GM03348 (cell line): ENCODE results near the gene SCPEP1.
"Not testable (repeated sequence)": the region's sequence is repeated elsewhere in the genome, so short reads cannot be mapped to it uniquely, and the experiment has no call there.

Source experiments
- DNase-seq: peaks from one replicate; pipeline ENCODE4 v3.0.0; 2012; ENCODE audit warnings: low spot score

Gene SCPEP1, protein sequence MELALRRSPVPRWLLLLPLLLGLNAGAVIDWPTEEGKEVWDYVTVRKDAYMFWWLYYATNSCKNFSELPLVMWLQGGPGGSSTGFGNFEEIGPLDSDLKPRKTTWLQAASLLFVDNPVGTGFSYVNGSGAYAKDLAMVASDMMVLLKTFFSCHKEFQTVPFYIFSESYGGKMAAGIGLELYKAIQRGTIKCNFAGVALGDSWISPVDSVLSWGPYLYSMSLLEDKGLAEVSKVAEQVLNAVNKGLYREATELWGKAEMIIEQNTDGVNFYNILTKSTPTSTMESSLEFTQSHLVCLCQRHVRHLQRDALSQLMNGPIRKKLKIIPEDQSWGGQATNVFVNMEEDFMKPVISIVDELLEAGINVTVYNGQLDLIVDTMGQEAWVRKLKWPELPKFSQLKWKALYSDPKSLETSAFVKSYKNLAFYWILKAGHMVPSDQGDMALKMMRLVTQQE

DNA sequence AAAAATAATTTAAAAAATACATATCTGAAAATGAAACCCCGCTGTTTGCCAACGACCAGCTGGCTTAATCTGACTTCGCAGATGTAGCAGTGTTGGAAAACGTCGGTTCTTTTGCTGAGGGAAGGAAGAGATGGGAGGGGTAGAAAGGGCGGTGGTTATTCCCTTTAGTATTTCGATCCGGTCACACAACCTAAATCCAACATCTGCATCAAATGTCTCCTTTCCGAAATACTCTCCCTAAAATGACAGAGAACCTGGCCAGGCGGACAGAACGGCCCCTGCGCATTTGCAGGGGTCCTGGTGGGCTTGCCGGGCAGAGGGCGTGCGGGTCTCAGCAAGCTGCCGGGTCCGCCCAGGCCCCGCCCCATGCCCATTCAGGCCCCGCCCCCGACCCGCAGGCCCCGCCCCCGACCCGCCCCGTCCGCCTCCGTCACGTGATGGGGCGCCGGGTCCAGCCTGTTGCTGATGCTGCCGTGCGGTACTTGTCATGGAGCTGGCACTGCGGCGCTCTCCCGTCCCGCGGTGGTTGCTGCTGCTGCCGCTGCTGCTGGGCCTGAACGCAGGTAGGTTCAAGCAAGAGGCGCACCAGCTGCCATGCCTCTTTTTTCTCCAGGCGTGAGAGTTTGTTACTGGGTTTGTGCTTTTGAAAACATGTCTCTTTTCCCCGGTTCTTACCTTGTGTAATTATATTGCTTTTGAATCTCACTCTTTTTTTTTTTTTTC is at the start of gene SCPEP1:
Gene SCPEP1 (plus strand): TSS at position 459 of the 723 bp plus-strand sequence. CDS start 29 bp downstream, at position 488.
- peak; percentile 98 for DNase-seq

- DNase-seq, result no peak
Measured at GRCh38 chr17:56928586-56928985, 49.3 kb upstream of the SCPEP1 start.

DNA sequence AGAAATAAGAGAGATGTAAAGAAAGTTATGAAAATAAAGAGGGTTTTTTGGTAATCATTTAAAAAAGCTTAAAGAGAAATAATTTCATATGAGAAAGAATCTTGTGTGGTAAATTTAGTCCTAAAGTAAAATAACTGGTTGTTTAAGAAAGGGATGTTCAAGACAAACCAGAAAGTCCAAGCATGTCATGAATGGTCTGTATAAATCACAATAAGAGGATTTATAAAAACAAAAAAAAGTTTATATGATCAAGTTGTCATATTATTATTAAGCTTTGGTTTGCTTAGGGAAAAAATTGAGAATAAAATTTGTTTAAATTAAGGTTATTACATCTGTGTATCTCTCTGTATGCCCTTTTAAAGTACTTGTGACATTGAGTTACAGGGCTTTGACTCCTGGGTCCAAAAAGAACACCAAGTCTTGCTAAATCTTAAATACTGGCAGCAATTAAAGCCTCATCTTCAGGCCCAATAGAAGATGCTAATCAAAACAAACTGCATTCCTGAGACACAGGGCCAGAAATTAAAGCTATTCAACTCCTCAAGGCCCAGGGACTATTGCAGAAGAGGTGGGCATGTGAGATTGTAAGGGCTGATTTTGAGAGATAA is 48.5 kb upstream of the SCPEP1 start:
- DNase-seq, result no peak

GRCh38 chr17:56930739-56931337 is 47.1 kb upstream of the SCPEP1 start:
- no peak for DNase-seq

DNA sequence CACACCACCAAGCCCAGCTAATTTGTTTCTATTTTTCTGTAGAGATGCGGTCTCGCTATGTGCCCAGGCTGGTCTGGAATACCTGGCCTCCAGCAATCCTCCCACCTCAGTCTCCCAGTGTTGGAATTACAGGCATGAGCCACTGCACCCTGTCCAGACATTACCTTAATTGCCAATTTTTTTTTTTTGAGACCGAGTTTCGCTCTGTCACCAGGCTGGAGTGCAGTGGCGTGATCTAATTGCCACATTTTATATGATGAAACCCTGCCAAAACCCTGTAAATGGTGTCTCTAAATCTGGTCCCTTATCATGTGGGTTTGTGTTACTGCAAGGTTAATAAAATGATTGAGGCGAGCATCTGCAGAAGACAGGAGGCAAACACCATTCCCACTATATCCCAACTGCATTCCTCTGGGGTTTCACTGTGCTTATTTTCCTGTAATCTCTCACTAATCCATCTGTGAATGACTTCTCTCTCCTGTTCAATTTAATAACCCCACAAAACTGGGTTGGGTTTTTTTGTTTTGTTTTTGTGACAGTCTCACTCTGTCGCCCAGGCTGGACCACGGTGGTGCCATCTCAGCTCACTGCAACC is 44.7 kb upstream of the SCPEP1 start:
- no peak for DNase-seq

GRCh38 chr17:56933868-56934267 is 44.1 kb upstream of the SCPEP1 start:
- no peak for DNase-seq

- DNase-seq, result no peak
Measured at GRCh38 chr17:56934280-56934679, 43.7 kb upstream of the SCPEP1 start.

- no peak for DNase-seq
Measured at GRCh38 chr17:56935461-56935860, 42.5 kb upstream of the SCPEP1 start.

DNA sequence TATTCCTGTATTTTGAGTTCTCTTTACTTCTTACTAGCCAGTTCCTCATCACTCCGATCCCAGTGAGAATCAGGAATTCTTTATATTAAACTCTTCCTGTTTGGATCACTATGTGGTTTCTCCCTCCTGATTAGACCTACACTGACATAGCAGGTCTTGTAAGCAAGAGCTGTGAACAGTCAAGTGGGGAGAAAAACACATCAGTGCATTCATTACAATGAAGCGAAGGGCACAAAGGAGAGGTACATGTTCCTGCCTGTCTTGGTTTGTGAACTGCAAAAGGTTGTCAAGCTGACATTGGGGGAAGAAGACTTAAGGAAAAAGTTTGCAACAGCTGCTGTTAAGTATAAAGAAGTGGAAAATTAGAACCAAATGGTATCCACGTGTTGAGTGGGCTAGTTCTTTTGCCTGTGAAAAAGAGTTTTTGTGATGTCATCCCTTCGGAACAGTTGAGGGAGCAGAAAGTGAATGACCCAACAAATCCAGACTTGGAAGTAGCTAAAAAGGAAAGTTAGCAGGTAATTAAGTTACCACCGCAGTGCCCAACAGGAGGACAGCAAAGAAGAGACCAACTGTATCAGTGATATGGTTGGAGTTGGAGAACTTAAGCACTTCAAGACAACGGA is 41.1 kb upstream of the SCPEP1 start:
- no peak for DNase-seq

DNA sequence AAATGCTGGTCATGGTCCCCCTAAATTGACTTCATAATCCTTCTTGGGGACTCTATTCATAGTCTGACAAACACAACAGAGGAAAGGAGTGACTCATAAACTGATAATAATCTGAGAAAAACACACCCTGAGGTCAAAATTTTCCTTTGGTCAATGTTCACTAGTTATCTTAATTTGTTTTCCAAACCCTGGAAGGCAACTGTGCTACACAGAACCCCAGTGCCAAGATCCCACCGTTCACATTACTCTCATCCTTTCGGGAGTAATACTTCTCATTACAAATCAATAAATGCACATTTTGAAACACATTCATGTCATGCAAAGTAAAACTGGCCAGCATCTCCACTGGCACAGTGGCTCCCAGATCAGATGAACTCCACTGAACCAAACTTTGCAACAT is 40.2 kb upstream of the SCPEP1 start:
- no peak for DNase-seq

- not testable (repeated sequence) for DNase-seq
Measured at GRCh38 chr17:56938206-56938605, 39.7 kb upstream of the SCPEP1 start.

DNA sequence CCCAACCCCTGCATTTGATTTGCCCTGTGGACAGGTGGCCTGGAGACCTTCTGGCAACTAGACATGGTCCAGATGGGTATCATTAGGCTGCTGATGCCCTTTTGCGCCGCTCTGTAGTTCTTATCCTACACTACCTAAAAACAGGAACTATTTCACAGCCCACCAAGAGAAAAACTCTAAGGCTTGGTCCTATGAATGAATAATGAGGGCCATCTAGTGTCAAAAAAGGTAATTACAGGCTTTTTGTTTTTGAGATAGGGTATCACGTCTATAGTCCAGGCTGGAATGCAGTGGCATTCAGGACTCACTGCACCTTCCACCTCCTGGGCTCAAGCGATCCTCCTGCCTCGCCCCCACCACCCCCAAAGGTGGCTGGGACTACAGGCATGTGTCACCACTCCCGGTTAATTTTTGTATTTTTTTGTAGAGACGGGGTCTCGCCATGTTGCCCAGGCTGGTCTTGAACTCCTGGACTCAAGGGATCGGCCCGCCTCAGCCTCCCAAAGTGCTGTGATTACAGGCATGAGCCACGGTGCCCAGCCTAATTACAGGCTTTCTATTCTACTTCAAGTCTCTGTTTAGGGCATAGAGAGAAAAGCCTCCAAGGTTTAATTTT is 38.0 kb upstream of the SCPEP1 start:
- peak; percentile 70 for DNase-seq

DNA sequence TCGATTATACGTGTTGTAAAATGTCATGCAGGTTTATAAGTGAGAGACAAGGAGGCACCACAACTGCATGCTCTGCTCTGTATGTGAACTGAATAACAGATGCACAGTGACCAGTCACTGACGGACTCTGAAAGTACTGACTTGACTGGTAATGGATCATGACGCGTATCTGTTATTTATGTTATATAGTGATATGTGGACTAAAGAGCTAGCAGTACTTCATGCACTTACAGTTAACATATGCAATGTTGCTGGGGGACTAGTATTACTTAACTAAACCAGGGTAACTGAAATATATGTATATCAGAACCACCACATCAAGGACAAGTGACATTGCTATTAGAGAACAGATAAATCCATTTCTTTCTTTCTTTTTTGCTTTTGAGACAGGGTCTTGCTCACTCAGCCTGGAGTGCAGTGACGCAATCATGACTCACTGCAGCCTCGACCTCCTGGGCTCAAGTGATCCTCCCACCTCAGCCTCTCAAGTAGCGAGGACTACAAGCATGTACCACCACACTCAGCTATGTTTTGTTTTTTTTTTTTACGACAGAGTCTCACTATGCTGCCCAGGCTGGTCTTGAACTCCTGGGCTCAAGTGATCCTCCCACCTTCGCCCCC is 34.3 kb upstream of the SCPEP1 start:
- no peak for DNase-seq

GRCh38 chr17:56945938-56946505 is 31.9 kb upstream of the SCPEP1 start:
- DNase-seq, result no peak

DNA sequence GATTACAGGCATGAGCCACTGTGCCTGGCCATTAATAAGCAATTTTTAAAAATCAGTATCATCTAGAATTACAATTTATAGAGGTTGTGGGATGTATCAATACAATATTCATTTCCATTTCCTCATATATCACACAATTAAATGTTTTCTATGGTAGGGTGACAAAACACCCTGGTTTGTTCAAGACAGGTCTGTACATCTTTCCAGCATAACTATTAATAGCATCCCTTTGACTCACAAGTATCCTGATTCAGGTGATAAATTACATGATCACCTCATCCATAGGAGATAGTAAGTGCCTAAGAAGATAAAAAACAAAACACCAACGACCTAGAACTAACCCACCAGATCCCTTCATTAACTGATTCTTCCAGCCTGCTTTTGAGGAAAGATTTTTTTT is 30.2 kb upstream of the SCPEP1 start:
- no peak for DNase-seq

DNA sequence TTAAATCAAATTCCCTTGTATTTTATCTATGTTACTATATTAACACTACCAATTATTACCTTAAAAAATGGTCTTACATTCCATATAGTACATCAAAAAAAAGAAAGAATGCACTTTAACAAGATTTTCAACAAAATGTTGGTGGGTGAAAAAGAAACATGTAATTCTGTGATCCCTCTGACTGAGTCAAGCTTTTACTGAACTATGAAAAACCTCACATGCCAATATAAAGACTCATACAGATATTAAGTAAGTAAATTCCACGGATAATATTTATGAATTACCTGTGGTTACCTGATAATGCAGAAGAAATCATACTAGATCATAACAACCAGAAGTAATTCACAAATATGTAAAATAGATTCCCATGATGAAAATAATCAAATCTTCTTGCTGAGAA is 29.4 kb upstream of the SCPEP1 start:
- no peak for DNase-seq

GRCh38 chr17:56949595-56949994 is 28.3 kb upstream of the SCPEP1 start:
- no peak for DNase-seq

DNA sequence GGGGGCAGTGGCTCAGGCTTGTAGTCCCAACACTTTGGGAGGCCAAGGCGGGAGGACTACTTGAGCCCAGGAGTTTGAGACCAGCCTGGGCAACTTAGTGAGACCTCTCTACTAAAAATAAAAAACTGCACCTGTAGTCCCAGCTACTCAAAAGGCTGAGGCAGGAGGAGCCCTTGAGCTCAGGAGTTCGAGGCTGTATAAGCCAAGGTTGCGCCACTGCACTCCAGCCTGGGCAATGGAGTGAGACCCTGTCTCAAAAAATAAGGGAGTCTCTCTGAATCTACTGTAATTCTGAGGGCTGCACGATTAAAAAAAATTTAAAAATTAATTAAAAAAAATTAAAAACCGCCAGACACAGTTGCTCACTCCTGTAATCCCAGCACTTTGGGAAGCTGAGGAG is 20.9 kb upstream of the SCPEP1 start:
- no peak for DNase-seq

- DNase-seq, result peak; percentile 96
Measured at GRCh38 chr17:56960596-56961538, 17.1 kb upstream of the SCPEP1 start, which contains the start of gene COIL. Gene COIL (minus strand): TSS chr17:56961050. CDS start chr17:56961019, 31 bp downstream.
